GM19240 (cell line): ENCODE results near the gene ITGB2.
A peak's percentile ranks its signal among the peaks of the same experiment; 100 is the strongest.
"Not testable (repeated sequence)": the region's sequence is repeated elsewhere in the genome, so short reads cannot be mapped to it uniquely, and the experiment has no call there.

Experiments
- DNase-seq: peaks from one replicate; pipeline ENCODE4 v3.0.0; 2011; ENCODE audit warnings: low spot score; ENCODE audit not compliant: insufficient read length

Gene ITGB2

DNA sequence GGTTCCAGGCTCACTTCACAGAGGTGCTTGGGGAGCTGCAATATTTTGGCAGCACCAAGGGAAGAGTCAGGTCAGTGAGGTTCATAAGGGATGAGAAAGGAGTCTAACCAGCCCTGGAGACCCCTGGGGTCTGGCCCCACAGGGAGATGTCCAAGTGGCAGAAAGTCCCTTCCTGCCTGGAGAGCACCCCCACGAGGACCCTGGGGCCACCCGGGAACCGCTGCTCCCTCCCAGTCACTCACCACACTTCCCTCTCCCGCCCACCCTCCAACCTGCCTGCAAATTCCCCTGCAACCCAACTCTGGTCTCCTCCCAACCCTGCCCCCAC is 6.5 kb upstream of the ITGB2 start:
- no peak for DNase-seq

DNA sequence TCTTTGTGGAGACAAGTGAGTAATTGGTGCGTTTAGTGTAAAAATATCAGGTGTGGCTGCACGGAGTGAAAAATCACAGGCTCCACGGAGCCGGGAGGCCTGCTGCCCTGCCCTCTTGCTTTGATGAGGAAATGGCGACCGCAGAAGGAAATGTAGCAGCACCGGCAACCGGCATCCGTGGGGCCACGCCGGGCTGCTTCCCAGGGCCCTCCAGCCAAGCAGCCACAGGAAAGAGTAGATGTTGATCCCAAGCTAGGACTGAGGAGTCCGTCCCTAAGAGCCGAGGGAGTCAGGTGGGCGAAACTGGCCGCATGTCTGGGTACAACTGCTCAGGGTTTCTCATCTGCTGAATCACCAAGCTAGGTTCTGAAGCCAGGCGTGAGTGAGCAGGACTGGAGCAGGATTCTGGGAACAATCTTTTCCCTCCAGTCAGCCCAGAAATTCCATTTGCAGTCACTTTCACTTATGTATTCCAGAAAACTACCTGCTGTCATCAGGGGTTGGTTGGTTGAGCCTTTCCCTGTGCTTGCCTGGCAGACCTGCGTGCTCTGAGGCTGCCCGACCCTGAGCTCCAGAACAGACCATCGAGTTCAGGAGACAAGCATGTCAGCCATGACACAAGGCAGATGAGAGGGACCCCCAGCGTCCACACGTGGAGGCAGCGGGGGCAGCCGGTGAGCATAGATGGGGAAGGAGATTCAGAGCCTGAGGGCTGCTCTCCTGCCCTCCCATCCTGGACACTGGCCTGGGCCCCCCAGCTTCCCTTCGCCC is 5.8 kb upstream of the ITGB2 start:
- no peak for DNase-seq

DNA sequence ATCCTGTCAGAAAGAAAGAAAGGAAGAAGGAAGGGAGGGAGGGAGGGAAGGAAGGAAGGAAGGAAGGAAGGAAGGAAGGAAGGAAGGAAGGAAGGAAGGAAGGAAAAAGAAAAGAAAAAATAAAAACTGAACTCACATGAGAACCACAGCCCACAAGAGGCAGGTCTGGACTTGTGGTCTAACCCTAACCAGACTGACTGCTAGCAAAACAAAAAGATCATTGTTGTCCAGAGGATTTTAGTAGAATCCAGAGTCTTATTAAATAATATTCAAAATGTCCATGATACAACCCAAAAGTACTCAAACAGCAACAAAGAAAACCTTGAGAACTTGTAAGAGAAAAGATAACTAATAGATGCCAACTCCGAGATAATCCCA is 4.7 kb upstream of the ITGB2 start:
- no peak for DNase-seq

DNA sequence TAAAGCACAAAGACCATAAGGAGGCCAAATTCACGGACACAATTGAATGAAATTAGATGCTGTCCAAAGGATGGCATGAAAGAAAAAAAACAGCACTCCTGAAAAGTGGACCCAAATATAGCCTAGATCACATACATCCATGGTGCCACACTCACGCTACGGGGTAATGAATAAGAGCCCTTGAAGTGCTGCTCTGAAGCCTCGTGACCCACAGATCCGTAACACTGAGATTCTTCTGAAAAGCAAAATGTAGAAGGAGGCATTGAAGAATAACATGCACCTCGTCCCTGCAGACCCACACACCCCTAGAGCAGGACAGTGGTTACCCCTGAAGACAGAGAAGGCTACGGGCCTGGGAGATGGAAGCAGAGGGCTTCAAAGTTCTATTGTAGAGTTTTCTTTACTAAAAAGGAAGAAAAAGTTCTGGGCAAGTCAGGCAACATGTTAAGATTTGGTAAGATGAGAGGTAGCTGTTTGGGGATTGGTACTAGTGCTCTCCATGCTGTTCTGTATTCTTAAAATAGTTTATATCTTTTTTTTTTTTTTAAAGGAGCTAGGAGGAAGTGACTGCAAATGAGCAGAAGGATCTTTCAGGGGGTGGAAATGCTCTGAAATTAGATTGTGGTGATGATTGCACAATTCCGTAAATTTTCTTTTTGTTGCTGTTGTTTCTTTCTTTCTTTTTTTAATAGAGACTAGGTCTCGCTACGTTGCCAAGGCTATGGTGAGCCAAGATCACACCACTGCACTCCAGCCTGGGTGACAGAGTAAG is 4.1 kb upstream of the ITGB2 start:
- DNase-seq: no peak

- DNase-seq: no peak
These were observed 2.9 kb upstream of the ITGB2 start for GRCh38 chr21:44923480-44924084.

- no peak for DNase-seq
These were observed 1.2 kb upstream of the ITGB2 start for GRCh38 chr21:44921928-44922327.

GRCh38 chr21:44919913-44920693 is 596 bp downstream of the ITGB2 start:
- DNase-seq: no peak

- no peak for DNase-seq
These were observed 1.4 kb downstream of the ITGB2 start for GRCh38 chr21:44919111-44919912.

- DNase-seq: no peak
These were observed 2.1 kb downstream of the ITGB2 start for GRCh38 chr21:44918581-44919033.

GRCh38 chr21:44918107-44918470 is 2.6 kb downstream of the ITGB2 start:
- no peak for DNase-seq

DNA sequence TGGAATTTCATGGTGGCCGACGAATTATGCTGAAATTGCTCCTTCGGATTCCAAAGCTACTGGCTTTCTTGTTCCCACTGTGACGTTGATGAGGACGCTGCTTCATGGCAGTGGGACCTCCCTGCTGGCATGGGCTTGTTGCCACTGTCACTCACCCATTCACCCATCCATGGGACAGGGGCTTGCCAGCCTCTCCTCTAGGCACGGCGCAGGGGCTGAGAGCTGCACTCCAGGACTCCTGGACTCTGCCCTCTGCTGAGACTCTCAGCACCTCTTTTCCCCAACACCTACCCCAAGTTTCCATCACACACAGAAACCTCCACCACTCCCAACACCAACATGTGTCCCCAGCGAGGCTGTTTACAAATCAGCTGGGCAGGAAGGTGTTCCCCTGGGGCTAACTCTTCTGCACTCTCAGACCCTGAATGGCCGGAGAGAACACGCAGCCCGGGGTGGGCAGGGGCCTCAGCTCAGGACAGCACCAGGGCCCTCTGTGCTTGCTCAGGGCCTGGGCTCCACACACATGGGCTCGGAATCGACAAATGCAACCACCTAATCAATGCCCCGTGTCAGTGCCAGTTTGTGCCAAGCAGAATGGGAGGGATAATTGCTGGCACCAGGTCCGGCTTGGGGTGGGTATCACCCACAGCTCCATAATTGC is 3.1 kb downstream of the ITGB2 start:
- DNase-seq: no peak

GRCh38 chr21:44916965-44917364 is 3.7 kb downstream of the ITGB2 start:
- no peak for DNase-seq

GRCh38 chr21:44914176-44914874 is 6.4 kb downstream of the ITGB2 start:
- peak; percentile 67 for DNase-seq

DNA sequence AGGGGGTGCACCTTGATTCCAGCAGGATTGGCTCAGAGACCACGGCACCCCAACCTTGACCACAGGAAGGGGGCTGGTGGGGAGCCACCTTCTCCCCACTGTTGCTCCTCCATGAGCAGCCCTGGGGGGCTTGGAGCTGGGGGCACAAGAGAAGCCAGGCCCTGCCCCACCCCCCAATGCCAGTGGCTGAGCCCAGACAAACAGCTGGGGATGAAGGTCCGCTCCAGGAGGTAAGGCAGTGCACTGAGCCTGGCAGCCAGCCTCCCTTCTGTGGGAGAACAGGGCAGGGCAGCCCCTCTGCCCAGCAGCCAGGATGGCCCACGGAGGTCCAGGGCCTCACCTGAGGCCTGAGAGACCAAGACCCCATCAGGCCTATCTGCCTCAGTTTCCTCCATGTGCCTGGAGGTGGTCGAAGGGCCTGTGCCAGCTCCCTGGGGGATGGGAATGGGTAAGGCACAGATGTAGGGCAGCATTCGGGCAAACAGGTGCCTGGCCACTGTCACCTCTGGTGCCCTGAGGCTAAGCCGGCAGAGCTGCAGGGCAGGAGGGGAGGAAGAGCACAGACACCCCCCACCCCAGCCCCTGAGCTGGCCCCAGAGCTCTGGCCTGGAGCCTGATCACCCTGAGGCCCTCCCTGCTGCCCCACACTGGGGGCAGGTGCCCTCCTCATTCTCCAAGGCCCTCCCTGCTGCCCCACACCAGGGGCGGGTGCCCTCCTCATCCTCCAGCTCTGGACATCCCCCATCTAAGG is 7.1 kb downstream of the ITGB2 start:
- no peak for DNase-seq

GRCh38 chr21:44912506-44913412 is 7.9 kb downstream of the ITGB2 start:
- DNase-seq: not testable (repeated sequence)

DNA sequence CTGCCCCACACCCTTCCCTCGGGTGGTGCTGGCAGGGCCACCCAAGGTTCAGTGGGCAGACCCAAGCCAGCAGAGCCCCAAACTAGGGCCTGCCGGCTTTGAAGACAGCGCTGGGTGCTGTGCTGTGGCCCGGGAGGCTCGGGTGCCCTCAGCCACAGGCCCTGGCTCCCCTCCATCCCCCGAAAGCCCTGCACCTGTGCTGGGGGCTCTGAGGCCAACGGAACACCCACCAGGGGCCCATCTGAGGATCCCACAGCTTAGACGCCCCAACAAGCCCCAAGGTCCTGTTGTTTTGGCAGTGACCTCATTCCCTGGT is 8.6 kb downstream of the ITGB2 start:
- no peak for DNase-seq

GRCh38 chr21:44911384-44912157 is 9.1 kb downstream of the ITGB2 start:
- DNase-seq: no peak

DNA sequence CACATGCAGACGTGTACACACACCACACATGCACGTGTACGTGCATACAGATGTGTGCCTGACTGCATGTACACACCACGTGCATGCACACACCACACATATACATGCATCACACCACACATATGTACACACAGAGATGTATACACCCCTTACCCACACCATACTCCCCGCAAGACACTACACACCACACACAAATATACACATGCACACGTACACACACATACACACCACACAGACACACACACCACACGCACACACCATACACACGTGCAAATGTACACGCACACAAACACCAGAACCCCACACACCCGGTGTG is 9.7 kb downstream of the ITGB2 start:
- no peak for DNase-seq
